ENCODE results near the gene CLEC11A. TPM values are rescaled to one million over a fixed set of nuclear protein-coding genes. Genes with fewer than 3 reads are reported as not detected.
A peak's percentile ranks its signal among the peaks of the same experiment; 100 is the strongest.

CLEC11A gene
- total RNA-seq, 1 experiment from 2014 or later: not detected

DNA sequence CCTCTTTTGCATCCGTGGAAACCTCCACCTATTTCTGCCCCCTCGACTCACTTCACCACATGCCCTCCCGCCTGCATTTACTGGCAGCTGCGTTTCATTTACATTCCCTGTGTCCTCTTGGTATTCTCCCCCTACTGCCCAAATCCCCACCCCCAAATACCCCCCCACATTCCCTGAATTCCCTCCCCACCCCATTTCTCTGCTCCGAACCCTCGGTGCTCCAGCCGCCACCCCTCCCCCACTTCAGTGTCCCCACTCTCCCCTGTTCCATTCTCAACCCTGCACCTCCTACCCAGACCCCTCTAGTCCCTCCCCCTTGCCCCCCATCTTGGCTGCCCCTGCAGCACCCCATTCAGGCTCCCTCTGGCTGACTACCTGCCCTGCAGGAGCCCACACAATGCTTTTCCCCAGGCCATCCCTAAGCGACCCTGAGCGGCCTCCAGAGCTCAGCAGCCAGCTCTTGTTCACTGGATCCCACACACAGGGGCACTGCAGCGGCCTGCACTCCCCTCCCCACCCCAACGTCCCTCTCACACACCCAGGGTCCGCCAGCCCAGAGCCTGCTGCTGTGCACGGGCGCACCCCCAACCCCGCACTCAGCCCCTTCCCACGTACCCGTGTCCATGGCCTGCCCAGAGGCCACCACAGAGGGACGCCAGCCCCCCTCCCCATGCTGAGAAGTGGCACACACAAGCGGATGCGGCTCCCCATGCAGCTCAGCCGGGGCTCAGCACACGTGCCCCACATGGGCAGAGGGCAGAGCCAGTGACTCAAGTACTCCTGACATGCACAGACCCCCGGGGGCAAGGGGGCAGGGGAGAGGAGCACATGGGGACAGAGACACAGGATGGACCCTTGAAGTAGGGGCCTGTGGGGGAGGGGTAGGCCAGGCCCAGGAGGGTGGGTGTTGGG, 29.8 kb upstream of the CLEC11A start:
- DNase-seq (ENCODE audit: low read depth, low spot score): no peak
- no TSS peak for BruUV-seq (replicated peaks)
- in situ Hi-C loops (cut with HindIII; ENCODE audit: low pct_unique_long_range_greater_than_20kb, low sequenced_read_pairs) (no loop called here), intact Hi-C loops (cut with micrococcal nuclease; ENCODE audit: unreplicated experiment) (no loop called here)
- POLR2A ChIA-PET: interaction anchor here (0.5 kb wide), 1 partner anchor 364 kb away, joined by 10 read pairs; the partner anchor contains the start of gene KCNC3
- Histone ChIP-seq H3K4me1 (ENCODE audit: control insufficient read depth, insufficient read depth, low read length) (no peaks in the 10 kb centered on the region), H3K27ac (ENCODE audit: low read length) (no peak overlapping the region), H3K27me3 (ENCODE audit: control insufficient read depth, insufficient read depth, low read length) (no peaks in the 10 kb centered on the region), H3K36me3 (ENCODE audit: control insufficient read depth, insufficient read depth, low read length) (no peaks in the 10 kb centered on the region), H3K9me3 (ENCODE audit: control insufficient read depth, insufficient read depth, low read depth, low read length) (no peaks in the 10 kb centered on the region), H3K4me3 (ENCODE audit: low read depth in 2 of 2, low read length in 2 of 2) (no peak overlapping the region)
- CTCF ChIA-PET: interaction anchor here (0.5 kb wide), 1 partner anchor 10 kb away, joined by 12 read pairs; no protein-coding TSS in a partner anchor
- TF ChIP-seq POLR2AphosphoS5 (IDR thresholded peaks at IDR 0.05; ENCODE audit: low read depth, low read length) (no peak), TCF7L2 (IDR thresholded peaks at IDR 0.05; ENCODE audit: low read depth, low read length) (no peak), SIN3A (IDR thresholded peaks at IDR 0.05; ENCODE audit: borderline replicate concordance, insufficient read depth, low read depth, low read length) (no peak)
- TF ChIP-seq, protein P1, sequence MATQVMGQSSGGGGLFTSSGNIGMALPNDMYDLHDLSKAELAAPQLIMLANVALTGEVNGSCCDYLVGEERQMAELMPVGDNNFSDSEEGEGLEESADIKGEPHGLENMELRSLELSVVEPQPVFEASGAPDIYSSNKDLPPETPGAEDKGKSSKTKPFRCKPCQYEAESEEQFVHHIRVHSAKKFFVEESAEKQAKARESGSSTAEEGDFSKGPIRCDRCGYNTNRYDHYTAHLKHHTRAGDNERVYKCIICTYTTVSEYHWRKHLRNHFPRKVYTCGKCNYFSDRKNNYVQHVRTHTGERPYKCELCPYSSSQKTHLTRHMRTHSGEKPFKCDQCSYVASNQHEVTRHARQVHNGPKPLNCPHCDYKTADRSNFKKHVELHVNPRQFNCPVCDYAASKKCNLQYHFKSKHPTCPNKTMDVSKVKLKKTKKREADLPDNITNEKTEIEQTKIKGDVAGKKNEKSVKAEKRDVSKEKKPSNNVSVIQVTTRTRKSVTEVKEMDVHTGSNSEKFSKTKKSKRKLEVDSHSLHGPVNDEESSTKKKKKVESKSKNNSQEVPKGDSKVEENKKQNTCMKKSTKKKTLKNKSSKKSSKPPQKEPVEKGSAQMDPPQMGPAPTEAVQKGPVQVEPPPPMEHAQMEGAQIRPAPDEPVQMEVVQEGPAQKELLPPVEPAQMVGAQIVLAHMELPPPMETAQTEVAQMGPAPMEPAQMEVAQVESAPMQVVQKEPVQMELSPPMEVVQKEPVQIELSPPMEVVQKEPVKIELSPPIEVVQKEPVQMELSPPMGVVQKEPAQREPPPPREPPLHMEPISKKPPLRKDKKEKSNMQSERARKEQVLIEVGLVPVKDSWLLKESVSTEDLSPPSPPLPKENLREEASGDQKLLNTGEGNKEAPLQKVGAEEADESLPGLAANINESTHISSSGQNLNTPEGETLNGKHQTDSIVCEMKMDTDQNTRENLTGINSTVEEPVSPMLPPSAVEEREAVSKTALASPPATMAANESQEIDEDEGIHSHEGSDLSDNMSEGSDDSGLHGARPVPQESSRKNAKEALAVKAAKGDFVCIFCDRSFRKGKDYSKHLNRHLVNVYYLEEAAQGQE (IDR thresholded peaks at IDR 0.05; ENCODE audit: insufficient read depth in 1 of 2, low read depth in 2 of 2, low read length in 1 of 2): no peak
- TF ChIP-seq, protein P2, sequence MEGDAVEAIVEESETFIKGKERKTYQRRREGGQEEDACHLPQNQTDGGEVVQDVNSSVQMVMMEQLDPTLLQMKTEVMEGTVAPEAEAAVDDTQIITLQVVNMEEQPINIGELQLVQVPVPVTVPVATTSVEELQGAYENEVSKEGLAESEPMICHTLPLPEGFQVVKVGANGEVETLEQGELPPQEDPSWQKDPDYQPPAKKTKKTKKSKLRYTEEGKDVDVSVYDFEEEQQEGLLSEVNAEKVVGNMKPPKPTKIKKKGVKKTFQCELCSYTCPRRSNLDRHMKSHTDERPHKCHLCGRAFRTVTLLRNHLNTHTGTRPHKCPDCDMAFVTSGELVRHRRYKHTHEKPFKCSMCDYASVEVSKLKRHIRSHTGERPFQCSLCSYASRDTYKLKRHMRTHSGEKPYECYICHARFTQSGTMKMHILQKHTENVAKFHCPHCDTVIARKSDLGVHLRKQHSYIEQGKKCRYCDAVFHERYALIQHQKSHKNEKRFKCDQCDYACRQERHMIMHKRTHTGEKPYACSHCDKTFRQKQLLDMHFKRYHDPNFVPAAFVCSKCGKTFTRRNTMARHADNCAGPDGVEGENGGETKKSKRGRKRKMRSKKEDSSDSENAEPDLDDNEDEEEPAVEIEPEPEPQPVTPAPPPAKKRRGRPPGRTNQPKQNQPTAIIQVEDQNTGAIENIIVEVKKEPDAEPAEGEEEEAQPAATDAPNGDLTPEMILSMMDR (IDR thresholded peaks at IDR 0.05): no peak
- no peak for ATAC-seq

DNA sequence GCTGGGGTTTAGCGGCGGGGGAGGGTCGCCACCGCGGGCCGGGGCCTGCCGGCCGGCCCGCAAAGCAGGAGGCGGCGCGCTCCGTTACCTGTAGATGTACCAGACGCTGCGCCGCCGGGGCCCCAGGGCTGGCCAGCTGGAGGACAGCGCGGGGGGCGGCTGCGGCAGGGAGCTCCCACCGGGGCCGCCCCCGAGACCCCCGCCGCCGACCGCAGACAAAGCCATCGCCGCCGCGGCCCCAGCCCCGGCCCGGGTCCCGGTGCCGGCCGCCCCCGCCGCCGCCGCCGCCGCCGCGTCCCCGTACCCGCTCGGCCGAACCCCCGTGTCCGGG, 28.4 kb upstream of the CLEC11A start:
- Histone ChIP-seq H3K4me3 (ENCODE audit: low read depth in 2 of 2, low read length in 2 of 2) (no peak overlapping the region), H3K9me3 (ENCODE audit: control insufficient read depth, insufficient read depth, low read depth, low read length) (no peaks in the 10 kb centered on the region), H3K27ac (ENCODE audit: low read length) (no peak overlapping the region), H3K27me3 (ENCODE audit: control insufficient read depth, insufficient read depth, low read length) (no peaks in the 10 kb centered on the region; the same call in 1 of the 2 replicates), H3K4me1 (ENCODE audit: control insufficient read depth, insufficient read depth, low read length) (no peaks in the 10 kb centered on the region), H3K36me3 (ENCODE audit: control insufficient read depth, insufficient read depth, low read length) (no peaks in the 10 kb centered on the region)
- ChIA-PET CTCF (no interaction called here), POLR2A (no interaction called here)
- in situ Hi-C loops (cut with HindIII; ENCODE audit: low pct_unique_long_range_greater_than_20kb, low sequenced_read_pairs) (no loop called here), intact Hi-C loops (cut with micrococcal nuclease; ENCODE audit: unreplicated experiment) (no loop called here)
- TF ChIP-seq, protein P2 (IDR thresholded peaks at IDR 0.05): no peak
- TF ChIP-seq, protein P1 (IDR thresholded peaks at IDR 0.05; ENCODE audit: insufficient read depth in 1 of 2, low read depth in 2 of 2, low read length in 1 of 2): no peak
- no peak for TF ChIP-seq POLR2AphosphoS5 (IDR thresholded peaks at IDR 0.05; ENCODE audit: low read depth, low read length)
- no peak for TF ChIP-seq TCF7L2 (IDR thresholded peaks at IDR 0.05; ENCODE audit: low read depth, low read length)
- TF ChIP-seq SIN3A (IDR thresholded peaks at IDR 0.05; ENCODE audit: borderline replicate concordance, insufficient read depth, low read depth, low read length): no peak
- ATAC-seq (0 out of 2 replicates have a peak, but pooled peaks have one; percentile 52), DNase-seq (ENCODE audit: low read depth, low spot score) (no peak)
- no TSS peak for BruUV-seq (replicated peaks)

All from Panc1 (cell line).